K562 (cell line): ENCODE measurements around the gene RYR3. TPM values are rescaled to one million over a fixed set of nuclear protein-coding genes. Genes with fewer than 3 reads are reported as not detected.

Source experiments
- ATAC-seq: fragments of 200-7000 bp; cut with Tn5 transposase; 3 replicates; pipeline ENCODE4 v1.9.1; 2020; ENCODE audit warnings: moderate library complexity
- BruUV-seq: library from RNA; stranded (reverse); fragments of 400-500 nt; replicated peaks from 2 replicates; lab custom pipeline; 2021; lab: Mats Ljungman, UMichigan
- CTCF ChIA-PET: fragments of 300-600 bp; formaldehyde crosslinking; extraction: SDS; loops from one replicate; lab custom pipeline; 2021; ENCODE audit warnings: low intra/inter-chr PET ratio; lab: Yijun Ruan, JAX
- POLR2A ChIA-PET: fragments of 300-600, 350-650 bp; sonication (Branson Sonifier 250); formaldehyde crosslinking; extraction: SDS; loops from one replicate; lab custom pipeline; 2021; ENCODE audit warnings: antibody characterized with exemption, inconsistent platforms; lab: Yijun Ruan, JAX
- DNase-seq, 4 experiments: peaks; one replicate each; pipeline versions ENCODE4 v3.0.0 to v3.0.0-alpha.2; 2011 to 2018; ENCODE audit warnings: low spot score in 3 of 4, mixed read lengths in 3 of 4; ENCODE audit errors: extremely low read depth in 1 of 4
- FAIRE-seq: peaks from 2 replicates; lab custom pipeline; 2011; peaks lifted over from hg19 to GRCh38; lab: Jason Lieb, UNC
- H2AFZ ChIP-seq: 2 replicates; pipeline ENCODE4 v1.6.0; 2011; ENCODE audit warnings: low read depth, low read length, control low read depth, inconsistent platforms
- H3K27ac ChIP-seq: fragments of 200-600 bp; 3 replicates; pipeline ENCODE4 v1.8.0; 2011; ENCODE audit warnings: low read depth, mild to moderate bottlenecking, control low read depth, inconsistent platforms, low read length, moderate library complexity, mixed read lengths; ENCODE audit errors: extremely low read depth
- H3K27me3 ChIP-seq, 2 experiments: fragments of 300-600 bp in 1 of 2; 2 replicates in 1 of 2; 3 replicates in 1 of 2; pipeline versions ENCODE4 v1.6.0 to v1.8.0; 2011; ENCODE audit warnings: inconsistent platforms in 2 of 2, low read length in 2 of 2, mild to moderate bottlenecking in 1 of 2, mixed read lengths in 1 of 2, moderate library complexity in 1 of 2; ENCODE audit not compliant: control insufficient read depth in 2 of 2, insufficient read depth in 2 of 2
- H3K36me3 ChIP-seq: fragments of 300-600 bp; 3 replicates; pipeline ENCODE4 v1.8.0; 2011; ENCODE audit warnings: mild to moderate bottlenecking, low read length, inconsistent platforms; ENCODE audit not compliant: control insufficient read depth, insufficient read depth
- H3K4me1 ChIP-seq, 2 experiments: fragments of 200-600 bp in 1 of 2; replicated peaks in 1 of 2; 2 replicates in 1 of 2; 3 replicates in 1 of 2; pipeline versions ENCODE4 v1.5.1 to v1.8.0; 2011; ENCODE audit warnings: inconsistent platforms in 2 of 2, low read length in 2 of 2, mild to moderate bottlenecking in 1 of 2, mixed read lengths in 1 of 2, moderate library complexity in 1 of 2; ENCODE audit not compliant: control insufficient read depth in 2 of 2, insufficient read depth in 2 of 2
- H3K4me2 ChIP-seq: 2 replicates; pipeline ENCODE4 v1.6.1; 2011; ENCODE audit warnings: low read length, control low read depth, inconsistent platforms, mixed read lengths; ENCODE audit not compliant: insufficient read depth
- H3K4me3 ChIP-seq: fragments of 200-600 bp; sonication (generic), shearing (Covaris generic); 2 replicates; pipeline ENCODE4 v1.5.1; 2016; ENCODE audit warnings: control low read depth, inconsistent platforms
- H3K79me2 ChIP-seq: fragments of 200-600 bp; 3 replicates; pipeline ENCODE4 v1.8.0; 2011; ENCODE audit warnings: low read length, inconsistent platforms; ENCODE audit not compliant: control insufficient read depth, insufficient read depth
- H3K9ac ChIP-seq, 2 experiments: 2 replicates each; pipeline versions ENCODE4 v1.6.0 to v1.6.1; 2011; ENCODE audit warnings: low read depth in 2 of 2, low read length in 2 of 2, control low read depth in 1 of 2, inconsistent platforms in 1 of 2, mild to moderate bottlenecking in 1 of 2, mixed read lengths in 1 of 2; ENCODE audit not compliant: insufficient read depth in 1 of 2
- H3K9me1 ChIP-seq: one replicate; pipeline ENCODE4 v1.6.0; 2011; ENCODE audit warnings: inconsistent platforms, mild to moderate bottlenecking, low read length, moderate library complexity; ENCODE audit not compliant: control insufficient read depth, insufficient read depth
- H3K9me3 ChIP-seq: replicated peaks from 2 replicates; pipeline ENCODE4 v1.5.1; 2011; ENCODE audit warnings: low read depth, low read length, inconsistent platforms; ENCODE audit not compliant: control insufficient read depth, insufficient read depth
- H4K20me1 ChIP-seq: replicated peaks from 2 replicates; pipeline ENCODE4 v1.6.1; 2011; ENCODE audit warnings: low read length, inconsistent platforms, mixed read lengths; ENCODE audit not compliant: control insufficient read depth, insufficient read depth
- ARID3B ChIP-seq: fragments of 250-450 bp; sonication (Bioruptor Pico); IDR thresholded peaks from 2 replicates; pipeline ENCODE4 v1.4.0; 2020; ENCODE audit warnings: borderline replicate concordance
- ARID4B ChIP-seq: sonication (generic); formaldehyde crosslinking; IDR thresholded peaks from 2 replicates; pipeline ENCODE4 v1.8.0; 2022; ENCODE audit warnings: mild to moderate bottlenecking, missing genetic modification reagents
- DMBX1 ChIP-seq: fragments of 250-450 bp; sonication (Bioruptor Pico); IDR thresholded peaks from 2 replicates; pipeline ENCODE4 v1.8.0; 2022; ENCODE audit warnings: inconsistent platforms, mild to moderate bottlenecking, moderate library complexity, borderline replicate concordance
- FOS ChIP-seq: IDR thresholded peaks from 3 replicates; pipeline ENCODE4 v1.6.1; 2011; ENCODE audit not compliant: insufficient read length; ENCODE audit errors: extremely low read depth
- FOXJ2 ChIP-seq: fragments of 200-800 bp; sonication (Bioruptor generic); IDR thresholded peaks from 2 replicates; pipeline ENCODE4 v1.6.1; 2016; ENCODE audit warnings: missing genetic modification characterization, missing compliant biosample characterization
- ZNF282 ChIP-seq: sonication (generic); formaldehyde crosslinking; IDR thresholded peaks from 2 replicates; pipeline ENCODE4 v1.8.1; 2023; ENCODE audit warnings: missing genetic modification reagents
- ZNF431 ChIP-seq: sonication (generic); formaldehyde crosslinking; IDR thresholded peaks from 2 replicates; pipeline ENCODE4 v1.8.0; 2022; ENCODE audit warnings: mild to moderate bottlenecking, missing genetic modification reagents
- WGBS: fragments of 100-300 bp; shearing (Covaris generic); methylation state at CpG from one replicate; pipeline ENCODE4 v1.1.6; 2016; ENCODE audit warnings: low coverage, mixed read lengths; ENCODE audit not compliant: insufficient coverage; ENCODE audit errors: missing lambda C conversion rate; 5-methylcytosine and 5-hydroxymethylcytosine counted together
- in situ Hi-C: fragments of 300-500 bp; cut with MboI; formaldehyde crosslinking; loops from 4 replicates; pipeline ENCODE4 v1.15.0; 2018; ENCODE audit warnings: inconsistent platforms, mixed read lengths
- intact Hi-C: fragments of 100-400 bp; cut with micrococcal nuclease; formaldehyde crosslinking; loops from 2 replicates; pipeline ENCODE4 v1.14.2; 2022
- polyA plus RNA-seq, 8 experiments: library from polyadenylated mRNA; depleted of rRNA in 4 of 8; stranded (reverse) in 5 of 8; unstranded in 3 of 8; fragments of >200 nt; fragmentation: Nextera tagmentation in 2 of 8; fragmentation: Illumina TruSeq in 1 of 8; extraction: Ambion mirVana in 2 of 8; extraction: Trizol in 1 of 8; gene quantifications; 2 replicates each; pipeline versions ENCODE4 v1.2.1 to v1.2.3, GENCODE V29; 2011 to 2014; ENCODE audit warnings: inconsistent platforms in 1 of 8, missing spikeins in 1 of 8
- total RNA-seq, 7 experiments: library from RNA; depleted of rRNA in 6 of 7; stranded (reverse); fragments of >200 nt in 6 of 7; fragmentation: Illumina TruSeq in 2 of 7; extraction: Trizol in 2 of 7; gene quantifications; 2 replicates each; pipeline versions ENCODE4 v1.2.1 to v1.2.3, GENCODE V29; 2011 to 2021; ENCODE audit warnings: low replicate concordance in 1 of 7

The RYR3 gene
- total and polyA plus RNA-seq, 9 of the 15 experiments (the other 6 are each of a cell fraction or from before 2014, with no cell fraction given): 0.04 TPM; not detected in 8

GRCh38 chr15:33357845-33358244, 47.1 kb downstream of the RYR3 start:
- CTCF ChIA-PET: no interaction called here
- FAIRE-seq (no peak), ATAC-seq (no peak), DNase-seq (no peak)
- Histone ChIP-seq H3K9me1 (no peaks in the 10 kb centered on the region), H3K9ac (no peak overlapping the region), H3K4me2 (no peak overlapping the region), H3K9me3 (no peaks in the 10 kb centered on the region), H3K4me1 (no peaks in the 10 kb centered on the region), H3K79me2 (no peaks in the 10 kb centered on the region), H3K36me3 (no peaks in the 10 kb centered on the region), H2AFZ (no peak overlapping the region), H3K4me3 (no peak overlapping the region), H4K20me1 (no peaks in the 10 kb centered on the region), H3K27ac (no peak overlapping the region), H3K27me3 (no peaks in the 10 kb centered on the region)
- TF ChIP-seq ARID3B: no peak
- TF ChIP-seq ZNF282 (CRISPR knock-in tag): no peak
- no peak for TF ChIP-seq ARID4B (CRISPR knock-in tag)
- TF ChIP-seq FOXJ2 (tag): no peak
- TF ChIP-seq ZNF431 (CRISPR knock-in tag): no peak
- TF ChIP-seq FOS: no peak
- no peak for TF ChIP-seq DMBX1
- intact Hi-C loops (no loop called here), in situ Hi-C loops (no loop called here)
- WGBS: 0% methylated on average over 4 of the region's 4 CpGs
- BruUV-seq: no TSS peak
- POLR2A ChIA-PET: no interaction called here
